GM21825 (cell line): ENCODE data around the gene SUCLG2.

Experiments
- ATAC-seq: cut with Tn5 transposase; IDR thresholded peaks from one replicate; pipeline ENCODE4 v1.9.1; 2021; ENCODE audit warnings: mild to moderate bottlenecking, moderate library complexity; ENCODE audit not compliant: unreplicated experiment

The SUCLG2 gene

GRCh38 chr3:67334588-67334987 lies 319.8 kb downstream of the SUCLG2 start:
- no peak for ATAC-seq

- peak; percentile 67 for ATAC-seq
Measured at GRCh38 chr3:67329358-67329757, 325.1 kb downstream of the SUCLG2 start.

- ATAC-seq = no peak
Measured at GRCh38 chr3:67327582-67327981, 326.8 kb downstream of the SUCLG2 start.

GRCh38 chr3:67325231-67325630 lies 329.2 kb downstream of the SUCLG2 start:
- ATAC-seq = no peak
